GM12874 (cell line): ENCODE results near the gene OR10H1.
A peak's percentile ranks its signal among the peaks of the same experiment; 100 is the strongest.

Experiments
- TF ChIP-seq, protein P1 (sequence below): IDR thresholded peaks from 2 replicates; pipeline ENCODE4 v1.5.1; 2011; ENCODE audit warnings: low read depth, mild to moderate bottlenecking, control low read depth, low read length, moderate library complexity; ENCODE audit not compliant: insufficient read depth

OR10H1 gene

DNA sequence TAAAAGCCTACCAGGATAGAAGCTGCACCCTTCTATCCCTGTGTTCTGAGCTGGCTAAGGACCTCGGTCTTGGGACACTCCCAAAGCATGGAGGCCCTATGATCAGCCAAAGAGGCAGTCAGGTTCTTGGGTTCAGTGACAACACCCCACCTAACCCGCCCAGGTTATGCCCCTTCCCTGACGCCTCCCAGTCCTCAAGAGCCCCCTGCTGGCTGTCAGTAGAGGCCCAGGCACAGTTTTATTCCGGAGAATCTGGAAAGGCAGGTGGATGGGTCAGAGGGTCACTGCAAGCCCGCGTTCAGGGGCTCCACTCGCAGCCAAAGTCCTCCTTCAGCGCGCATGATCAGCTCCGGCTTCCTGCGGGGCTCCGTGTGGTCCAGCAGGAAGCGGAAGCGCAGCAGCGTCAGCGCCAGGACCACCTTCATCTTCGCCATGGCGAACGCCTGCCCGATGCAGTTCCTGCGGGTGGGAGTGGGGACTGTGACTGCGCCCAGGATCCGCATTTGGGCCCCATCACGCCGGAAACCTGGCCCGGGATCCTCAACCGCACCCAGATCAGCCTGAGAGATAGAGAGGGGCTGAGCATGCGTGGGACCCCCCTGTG is 55.4 kb downstream of the OR10H1 start:
- TF ChIP-seq, protein P1, sequence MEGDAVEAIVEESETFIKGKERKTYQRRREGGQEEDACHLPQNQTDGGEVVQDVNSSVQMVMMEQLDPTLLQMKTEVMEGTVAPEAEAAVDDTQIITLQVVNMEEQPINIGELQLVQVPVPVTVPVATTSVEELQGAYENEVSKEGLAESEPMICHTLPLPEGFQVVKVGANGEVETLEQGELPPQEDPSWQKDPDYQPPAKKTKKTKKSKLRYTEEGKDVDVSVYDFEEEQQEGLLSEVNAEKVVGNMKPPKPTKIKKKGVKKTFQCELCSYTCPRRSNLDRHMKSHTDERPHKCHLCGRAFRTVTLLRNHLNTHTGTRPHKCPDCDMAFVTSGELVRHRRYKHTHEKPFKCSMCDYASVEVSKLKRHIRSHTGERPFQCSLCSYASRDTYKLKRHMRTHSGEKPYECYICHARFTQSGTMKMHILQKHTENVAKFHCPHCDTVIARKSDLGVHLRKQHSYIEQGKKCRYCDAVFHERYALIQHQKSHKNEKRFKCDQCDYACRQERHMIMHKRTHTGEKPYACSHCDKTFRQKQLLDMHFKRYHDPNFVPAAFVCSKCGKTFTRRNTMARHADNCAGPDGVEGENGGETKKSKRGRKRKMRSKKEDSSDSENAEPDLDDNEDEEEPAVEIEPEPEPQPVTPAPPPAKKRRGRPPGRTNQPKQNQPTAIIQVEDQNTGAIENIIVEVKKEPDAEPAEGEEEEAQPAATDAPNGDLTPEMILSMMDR: peak; percentile 25; the same call in 1 of the 2 replicates

DNA sequence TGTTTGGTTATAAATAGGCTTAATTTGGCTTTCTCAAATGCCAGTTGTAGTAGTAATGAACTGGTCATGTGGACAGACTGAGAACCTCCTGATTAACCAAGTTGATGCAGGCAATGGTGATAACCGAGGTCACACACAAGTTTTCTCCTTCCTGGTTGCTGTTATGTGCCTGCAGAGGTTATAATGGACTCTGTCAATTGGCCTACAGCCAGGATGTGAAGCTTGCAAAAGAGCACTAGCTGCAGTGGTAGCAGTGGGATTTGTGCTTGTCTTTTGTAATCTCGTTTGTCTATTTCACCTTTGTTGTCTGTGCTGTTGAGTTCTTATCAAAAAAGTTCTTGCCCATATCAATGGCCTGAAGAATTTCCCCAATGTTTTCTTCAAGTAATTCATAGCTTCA is 57.1 kb downstream of the OR10H1 start:
- TF ChIP-seq, protein P1: no peak
